H1 (cell line): ENCODE results near the gene OIP5. TPM values are rescaled to one million over a fixed set of nuclear protein-coding genes. Genes with fewer than 3 reads are reported as not detected.

ENCODE experiments used
- CEBPB ChIP-seq: IDR thresholded peaks from 2 replicates; pipeline ENCODE4 v1.6.1; 2012; ENCODE audit warnings: low read depth, low read length
- CHD7 ChIP-seq: fragments of 300-600 bp; sonication (generic); IDR thresholded peaks from 2 replicates; pipeline ENCODE4 v1.7.1; 2012; ENCODE audit warnings: low read length, moderate library complexity, mild to moderate bottlenecking, inconsistent platforms; ENCODE audit not compliant: insufficient replicate concordance
- CREB1 ChIP-seq: IDR thresholded peaks from 2 replicates; pipeline ENCODE4 v1.6.1; 2012; ENCODE audit warnings: inconsistent platforms
- FOSL1 ChIP-seq: IDR thresholded peaks from 2 replicates; pipeline ENCODE4 v1.6.1; 2011; ENCODE audit warnings: mild to moderate bottlenecking, low read depth, low read length, moderate library complexity; ENCODE audit not compliant: insufficient read depth
- NRF1 ChIP-seq: IDR thresholded peaks from 2 replicates; pipeline ENCODE4 v1.6.1; 2011; ENCODE audit warnings: mild to moderate bottlenecking, low read depth, low read length, improper control_type of control experiment
- POLR2AphosphoS5 ChIP-seq: IDR thresholded peaks from 2 replicates; pipeline ENCODE4 v1.6.1; 2011; ENCODE audit warnings: low read depth, low read length
- SUZ12 ChIP-seq: fragments of 200-600 bp; sonication (generic); IDR thresholded peaks from 2 replicates; pipeline ENCODE4 v1.6.1; 2012; ENCODE audit warnings: mild to moderate bottlenecking, inconsistent platforms, low read length, moderate library complexity, mixed read lengths
- TCF12 ChIP-seq: IDR thresholded peaks from 2 replicates; pipeline ENCODE4 v1.6.1; 2011; ENCODE audit warnings: low read depth, mild to moderate bottlenecking, low read length
- TEAD4 ChIP-seq: IDR thresholded peaks from 2 replicates; pipeline ENCODE4 v1.6.1; 2012; ENCODE audit warnings: low read depth, low read length, inconsistent platforms, mixed read lengths
- polyA plus RNA-seq, 7 experiments: library from polyadenylated mRNA; depleted of rRNA in 3 of 7; stranded (reverse) in 5 of 7; unstranded in 2 of 7; fragments of >200 nt in 5 of 7; fragments of 200-250 nt in 2 of 7; gene quantifications; 1 replicate in 5 of 7; 2 replicates in 1 of 7; 4 replicates in 1 of 7; pipeline versions ENCODE4 v1.2.1 to v1.2.3, GENCODE V29; 2011 to 2013; ENCODE audit warnings: missing spikeins in 2 of 7, mixed read lengths in 2 of 7
- total RNA-seq: library from RNA; stranded (reverse); fragmentation: NEBNext Ultra II Directional; extraction: Animal tissue kit (Norgen Biotek cat#: 25700); gene quantifications from 2 replicates; pipeline ENCODE4 v1.2.1, GENCODE V29; 2021
- TF ChIP-seq, protein P1 (sequence below): IDR thresholded peaks from 2 replicates; pipeline ENCODE4 v1.6.1; 2012; ENCODE audit warnings: inconsistent platforms
- TF ChIP-seq, protein P2 (sequence below): IDR thresholded peaks from 2 replicates; pipeline ENCODE4 v1.6.1; 2011; ENCODE audit warnings: low read length, improper control_type of control experiment

Gene OIP5
- total and polyA plus RNA-seq, 2 of the 8 experiments (the other 6 are each of a cell fraction or from before 2014, with no cell fraction given), result 34.8 to 44.5 TPM

DNA sequence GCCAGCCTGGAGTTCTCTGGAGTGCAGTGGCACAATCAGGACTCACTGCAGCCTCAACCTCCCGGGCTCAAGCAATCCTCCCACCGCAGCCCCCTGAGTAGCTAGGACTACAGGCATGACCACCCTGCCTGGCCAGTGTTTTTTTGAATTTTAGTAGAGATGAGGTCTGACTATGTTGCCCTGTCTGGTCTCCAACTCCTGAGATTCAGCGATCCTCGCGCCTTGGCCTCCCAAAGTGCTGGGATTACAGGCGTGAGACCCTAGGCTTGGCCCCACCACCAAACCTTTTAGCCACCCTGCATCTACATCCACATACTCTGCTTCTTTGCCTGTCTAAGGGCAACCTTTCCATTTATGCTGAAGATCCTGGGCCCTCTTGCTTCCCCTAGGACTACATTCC, 4.7 kb upstream of the OIP5 start (continued):
- no peak for TF ChIP-seq CHD7
- TF ChIP-seq POLR2AphosphoS5, result no peak
- no peak for TF ChIP-seq TCF12
- TF ChIP-seq CEBPB, result no peak
- TF ChIP-seq CREB1, result no peak
- TF ChIP-seq, protein P1, sequence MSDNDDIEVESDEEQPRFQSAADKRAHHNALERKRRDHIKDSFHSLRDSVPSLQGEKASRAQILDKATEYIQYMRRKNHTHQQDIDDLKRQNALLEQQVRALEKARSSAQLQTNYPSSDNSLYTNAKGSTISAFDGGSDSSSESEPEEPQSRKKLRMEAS, result no peak
- no peak for TF ChIP-seq NRF1
- TF ChIP-seq FOSL1, result no peak
- TF ChIP-seq SUZ12, result no peak
- TF ChIP-seq, protein P2, sequence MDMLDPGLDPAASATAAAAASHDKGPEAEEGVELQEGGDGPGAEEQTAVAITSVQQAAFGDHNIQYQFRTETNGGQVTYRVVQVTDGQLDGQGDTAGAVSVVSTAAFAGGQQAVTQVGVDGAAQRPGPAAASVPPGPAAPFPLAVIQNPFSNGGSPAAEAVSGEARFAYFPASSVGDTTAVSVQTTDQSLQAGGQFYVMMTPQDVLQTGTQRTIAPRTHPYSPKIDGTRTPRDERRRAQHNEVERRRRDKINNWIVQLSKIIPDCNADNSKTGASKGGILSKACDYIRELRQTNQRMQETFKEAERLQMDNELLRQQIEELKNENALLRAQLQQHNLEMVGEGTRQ, result no peak
- no peak for TF ChIP-seq TEAD4
